ENCODE results near the gene C5orf58.

C5orf58 gene

GRCh38 chr5:170261528-170262043, 28.8 kb downstream of the C5orf58 start:
- DNase-seq = no peak

DNA sequence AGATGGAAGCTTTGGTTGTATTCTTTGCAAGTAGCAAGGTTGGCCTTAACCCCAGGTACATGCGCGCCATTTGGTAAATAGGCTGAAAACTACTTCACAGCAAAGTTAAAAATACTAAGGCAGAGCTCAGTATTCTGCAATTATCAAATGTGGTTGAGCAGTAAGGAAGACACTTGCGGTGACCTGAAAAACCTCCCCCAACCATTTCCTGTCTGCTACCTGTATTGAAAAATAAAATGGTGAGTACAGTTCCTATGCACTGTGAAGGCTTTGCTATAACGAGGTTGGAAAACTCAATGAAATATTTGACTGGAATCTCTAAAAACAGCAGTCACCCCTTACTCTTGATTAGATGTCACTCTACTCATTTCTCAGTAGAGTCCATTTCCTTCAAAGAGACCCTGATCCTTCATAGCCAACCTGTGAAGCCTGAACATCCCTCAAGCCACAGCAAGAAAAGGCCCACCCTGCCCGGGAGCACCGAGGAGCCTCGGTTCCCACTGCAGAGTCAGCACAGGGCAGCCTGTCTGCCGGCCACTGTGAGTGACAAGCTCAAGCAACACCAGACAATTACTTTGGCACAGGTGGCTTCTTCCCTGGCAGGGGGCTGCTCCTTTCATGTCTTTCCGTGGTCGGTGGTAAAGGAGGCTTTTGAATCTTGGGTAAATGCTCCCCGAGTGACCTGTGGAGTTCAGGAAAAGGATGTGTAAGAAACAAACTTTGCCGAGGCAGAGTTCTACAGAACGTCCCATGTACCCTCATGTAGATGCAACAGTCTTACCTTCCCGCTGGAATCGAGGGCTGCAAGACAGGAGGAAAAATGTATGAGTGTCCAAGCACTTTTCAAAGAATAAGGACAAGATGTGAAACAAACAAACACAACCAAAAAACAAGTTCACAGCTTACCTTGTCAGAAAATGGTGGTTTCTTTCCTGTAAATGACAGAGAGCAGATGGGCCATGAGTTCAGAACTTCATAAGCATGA, 29.6 kb downstream of the C5orf58 start:
- no peak for DNase-seq

DNA sequence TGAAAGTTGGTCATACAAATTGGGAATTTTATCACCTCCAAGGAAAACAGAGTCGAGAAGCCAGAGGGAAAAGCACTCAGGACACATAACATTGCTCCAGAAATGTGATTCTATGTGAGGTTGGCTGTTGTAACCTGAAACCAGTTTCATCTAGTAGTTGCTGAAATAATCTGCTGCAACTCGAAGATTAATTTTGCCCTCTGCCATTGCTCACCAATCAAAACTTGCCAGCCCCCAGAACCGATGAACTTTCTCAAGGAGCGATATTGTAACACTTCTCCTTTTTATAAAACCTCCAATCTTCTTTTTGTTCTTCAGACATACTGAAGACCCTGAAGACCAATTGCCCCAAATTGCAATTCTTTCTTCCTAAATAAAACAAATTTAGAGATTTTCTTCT, 31.1 kb downstream of the C5orf58 start:
- no peak for DNase-seq

DNA sequence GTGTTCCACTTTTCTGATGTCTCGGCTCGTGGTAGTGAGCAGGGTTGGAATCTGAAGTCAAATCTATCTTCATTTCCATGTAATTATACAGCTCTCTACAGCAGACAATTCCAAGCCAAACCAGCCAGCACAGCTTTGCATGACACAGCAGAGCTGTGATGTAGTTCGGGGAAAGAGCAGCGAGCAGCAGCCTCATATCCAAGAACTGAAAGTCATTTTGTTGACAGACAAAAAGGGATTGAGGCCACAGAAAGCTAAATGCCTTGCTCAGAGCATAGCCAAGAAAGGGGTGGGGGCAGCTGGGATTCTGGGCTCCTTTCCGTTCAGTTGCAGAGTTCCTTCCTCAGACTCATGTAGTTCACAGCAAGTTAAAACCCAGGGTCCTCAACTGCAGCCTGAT, 32.7 kb downstream of the C5orf58 start:
- DNase-seq = no peak

GRCh38 chr5:170266570-170267381, 34.0 kb downstream of the C5orf58 start:
- peak; percentile 53 to 54 for DNase-seq

GRCh38 chr5:170267431-170268152, 34.8 kb downstream of the C5orf58 start:
- peak; percentile 74 to 76 for DNase-seq

GRCh38 chr5:170268153-170268689, 35.4 kb downstream of the C5orf58 start:
- DNase-seq = no peak

- DNase-seq = no peak
Measured at GRCh38 chr5:170268884-170269283, 36.1 kb downstream of the C5orf58 start.

- DNase-seq = peak in 1 of 2 experiments; percentile 52
Measured at GRCh38 chr5:170269579-170269978, 36.8 kb downstream of the C5orf58 start.

GRCh38 chr5:170270293-170271069, 37.7 kb downstream of the C5orf58 start:
- DNase-seq = no peak

- DNase-seq = peak; percentile 53 to 56
Measured at GRCh38 chr5:170273968-170274710, 41.4 kb downstream of the C5orf58 start.

- no peak for DNase-seq
Measured at GRCh38 chr5:170275376-170275994, 42.7 kb downstream of the C5orf58 start.

DNA sequence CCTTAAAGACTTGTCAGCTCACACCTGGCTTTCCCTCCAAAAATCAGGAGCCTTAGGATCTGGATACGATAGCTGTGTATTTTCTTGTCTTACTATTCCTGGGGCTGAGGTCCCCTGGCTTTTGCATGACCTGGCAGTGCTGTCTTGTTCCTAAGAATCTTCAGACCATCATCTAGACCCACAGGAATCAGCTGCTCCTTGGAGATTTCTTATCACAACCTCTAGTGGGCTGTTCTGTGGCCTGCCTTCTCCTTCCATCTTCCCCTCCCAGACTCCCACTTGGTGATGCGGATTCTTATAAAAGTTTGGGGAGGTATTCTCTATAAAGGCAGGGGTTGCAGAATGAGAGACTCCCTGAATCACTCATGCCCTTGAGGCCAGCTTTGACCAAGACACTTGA, 43.4 kb downstream of the C5orf58 start:
- DNase-seq = no peak

DNA sequence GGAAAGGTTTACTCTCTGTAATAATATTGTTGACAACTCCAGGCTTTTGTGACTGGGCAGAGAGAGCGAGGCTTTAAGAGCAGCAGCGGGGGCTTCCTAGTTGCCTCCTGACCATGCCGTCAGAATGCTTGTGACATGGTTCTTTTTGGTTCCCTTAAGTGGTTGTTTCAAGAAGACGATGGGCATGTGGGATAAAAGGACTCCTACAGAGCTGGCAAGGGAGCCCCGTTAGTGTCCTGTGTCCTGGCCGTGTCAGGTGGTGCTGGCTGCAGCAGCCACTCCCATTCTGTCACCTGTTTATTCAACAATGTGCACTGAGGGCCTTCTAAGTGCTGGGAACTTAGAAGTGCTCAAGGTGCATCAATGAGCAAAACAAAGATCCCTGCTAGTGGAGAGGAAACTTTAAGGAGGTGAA, 45.1 kb downstream of the C5orf58 start:
- no peak for DNase-seq

GRCh38 chr5:170278611-170279458, 46.0 kb downstream of the C5orf58 start:
- peak; percentile 63 to 83 for DNase-seq

DNA sequence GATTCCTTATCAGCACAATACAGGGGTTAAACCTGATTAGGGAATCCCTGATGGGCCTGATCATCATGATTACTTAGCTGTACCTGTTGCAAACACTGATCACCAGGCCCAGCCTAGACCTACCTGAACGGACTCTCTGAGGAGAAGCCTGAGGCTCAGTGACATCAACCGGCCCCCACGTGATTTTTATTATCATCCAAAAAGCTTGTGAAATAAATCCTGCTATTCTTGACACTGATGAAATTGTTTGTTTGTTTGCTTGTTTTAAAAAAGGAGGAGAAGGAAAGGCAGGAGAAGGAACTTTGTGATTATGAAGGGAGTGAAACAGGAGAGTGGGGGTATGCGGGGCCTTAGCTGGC, 46.7 kb downstream of the C5orf58 start:
- DNase-seq = no peak

GRCh38 chr5:170280011-170280493, 47.3 kb downstream of the C5orf58 start:
- no peak for DNase-seq

DNA sequence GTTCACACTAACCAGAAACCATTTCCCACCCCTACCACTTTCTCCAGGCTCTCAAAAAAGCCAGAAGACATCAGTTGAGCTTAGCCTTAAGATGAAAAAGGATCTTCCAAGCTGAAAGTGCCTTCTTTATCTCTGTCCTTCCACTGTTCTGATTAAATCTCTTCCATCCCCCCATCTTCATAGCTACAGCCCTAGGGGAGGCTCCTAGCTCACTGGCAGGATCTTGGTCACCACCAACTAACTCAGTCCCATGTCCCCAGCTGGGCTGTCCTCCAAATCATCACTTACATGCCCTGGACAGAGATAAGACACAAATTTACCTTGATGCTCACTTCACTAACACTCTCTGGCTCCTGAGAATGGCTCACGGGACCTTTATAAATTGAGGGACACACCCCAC, 50.5 kb downstream of the C5orf58 start:
- DNase-seq = no peak

- DNase-seq = no peak
Measured at GRCh38 chr5:170284231-170284630, 51.4 kb downstream of the C5orf58 start.
